HEK293 (cell line): Measurements from ENCODE around the gene SPTBN2.

Experiments
- CTCF ChIA-PET: fragments of 350-600 bp; formaldehyde crosslinking; extraction: SDS; loops from one replicate; lab custom pipeline; 2021; ENCODE audit warnings: antibody characterized with exemption; lab: Yijun Ruan, JAX
- POLR2A ChIA-PET: fragments of 300-600 bp; formaldehyde crosslinking; extraction: SDS; loops from one replicate; lab custom pipeline; 2020; ENCODE audit warnings: antibody characterized with exemption, inconsistent platforms; lab: Yijun Ruan, JAX
- H3K27ac ChIP-seq: fragments of 200-500 bp; sonication (Bioruptor generic); 2 replicates; pipeline ENCODE4 v1.5.1; 2014; ENCODE audit warnings: low read depth, low read length, control low read depth, inconsistent platforms; ENCODE audit errors: extremely low read depth
- H3K36me3 ChIP-seq, 2 experiments: fragments of 200-500 bp in 1 of 2; sonication (Bioruptor generic) in 1 of 2; 1 replicate in 1 of 2; 2 replicates in 1 of 2; pipeline ENCODE4 v1.5.1; 2014 to 2017; ENCODE audit warnings: inconsistent platforms in 2 of 2, low read length in 2 of 2; ENCODE audit not compliant: control insufficient read depth in 2 of 2, insufficient read depth in 1 of 2
- H3K4me1 ChIP-seq: fragments of 200-500 bp; sonication (Bioruptor generic); 2 replicates; pipeline ENCODE4 v1.5.1; 2014; ENCODE audit warnings: mild to moderate bottlenecking, low read length, inconsistent platforms; ENCODE audit not compliant: control insufficient read depth, insufficient read depth
- H3K4me3 ChIP-seq: 2 replicates; pipeline ENCODE4 v1.5.1; 2011; ENCODE audit warnings: low read depth, mild to moderate bottlenecking, control low read depth, low read length, moderate library complexity
- H3K9me3 ChIP-seq: fragments of 200-500 bp; sonication (Bioruptor generic); 2 replicates; pipeline ENCODE4 v1.5.1; 2014; ENCODE audit warnings: low read depth, low read length, inconsistent platforms; ENCODE audit not compliant: control insufficient read depth, insufficient read depth
- AEBP2 ChIP-seq: fragments of 450-650 bp; formaldehyde crosslinking; IDR thresholded peaks from 2 replicates; pipeline ENCODE4 v1.5.1; 2016; ENCODE audit warnings: missing biosample characterization, missing genetic modification characterization, borderline replicate concordance
- BCL11A ChIP-seq: fragments of 450-650 bp; formaldehyde crosslinking; IDR thresholded peaks from 2 replicates; pipeline ENCODE4 v1.5.1; 2016; ENCODE audit warnings: low read depth, missing biosample characterization, missing genetic modification characterization
- CTCF ChIP-seq: fragments of 450-650 bp; formaldehyde crosslinking; IDR thresholded peaks from 2 replicates; pipeline ENCODE4 v1.5.1; 2016; ENCODE audit warnings: missing biosample characterization, missing genetic modification characterization
- GLIS2 ChIP-seq: fragments of 450-650 bp; formaldehyde crosslinking; IDR thresholded peaks from 2 replicates; pipeline ENCODE4 v1.5.1; 2016; ENCODE audit warnings: missing biosample characterization, missing genetic modification characterization
- MZF1 ChIP-seq: fragments of 450-650 bp; formaldehyde crosslinking; IDR thresholded peaks from 2 replicates; pipeline ENCODE4 v1.5.1; 2017; ENCODE audit warnings: missing biosample characterization, missing genetic modification characterization, borderline replicate concordance
- SP2 ChIP-seq: fragments of 450-650 bp; formaldehyde crosslinking; IDR thresholded peaks from 2 replicates; pipeline ENCODE4 v1.5.1; 2016; ENCODE audit warnings: missing biosample characterization, missing genetic modification characterization
- ZBTB11 ChIP-seq: fragments of 450-650 bp; formaldehyde crosslinking; conservative IDR thresholded peaks from 2 replicates; pipeline ENCODE4 v1.5.1; 2016; ENCODE audit warnings: low read depth, missing biosample characterization, missing genetic modification characterization
- ZBTB17 ChIP-seq: fragments of 450-650 bp; formaldehyde crosslinking; IDR thresholded peaks from 2 replicates; pipeline ENCODE4 v1.5.1; 2016; ENCODE audit warnings: missing biosample characterization, missing genetic modification characterization
- ZBTB49 ChIP-seq: fragments of 450-650 bp; formaldehyde crosslinking; IDR thresholded peaks from 2 replicates; pipeline ENCODE4 v1.5.1; 2016; ENCODE audit warnings: missing biosample characterization, missing genetic modification characterization, low read depth
- ZNF184 ChIP-seq: fragments of 450-650 bp; IDR thresholded peaks from 2 replicates; pipeline ENCODE4 v1.5.1; 2018; ENCODE audit warnings: missing biosample characterization, mild to moderate bottlenecking, missing genetic modification characterization
- ZNF202 ChIP-seq: fragments of 450-650 bp; formaldehyde crosslinking; IDR thresholded peaks from 2 replicates; pipeline ENCODE4 v1.5.1; 2016; ENCODE audit warnings: missing biosample characterization, missing genetic modification characterization, borderline replicate concordance
- ZNF24 ChIP-seq: fragments of 450-650 bp; formaldehyde crosslinking; IDR thresholded peaks from 2 replicates; pipeline ENCODE4 v1.5.1; 2016; ENCODE audit warnings: missing biosample characterization, missing genetic modification characterization
- ZNF549 ChIP-seq: fragments of 450-650 bp; IDR thresholded peaks from 2 replicates; pipeline ENCODE4 v1.5.1; 2018; ENCODE audit warnings: missing biosample characterization, missing genetic modification characterization, mild to moderate bottlenecking, inconsistent platforms, moderate library complexity
- ZNF571 ChIP-seq: fragments of 450-650 bp; formaldehyde crosslinking; IDR thresholded peaks from 2 replicates; pipeline ENCODE4 v1.5.0; 2017; ENCODE audit warnings: missing biosample characterization, missing genetic modification characterization
- ZNF654 ChIP-seq: fragments of 450-650 bp; formaldehyde crosslinking; IDR thresholded peaks from 2 replicates; pipeline ENCODE4 v1.5.1; 2016; ENCODE audit warnings: low read depth, missing biosample characterization, missing genetic modification characterization
- ZNF76 ChIP-seq: fragments of 450-650 bp; formaldehyde crosslinking; IDR thresholded peaks from 2 replicates; pipeline ENCODE4; 2016; ENCODE audit warnings: low read depth, missing biosample characterization, missing genetic modification characterization, borderline replicate concordance
- ZNF830 ChIP-seq: fragments of 450-650 bp; IDR thresholded peaks from 2 replicates; pipeline ENCODE4 v1.5.0; 2018; ENCODE audit warnings: missing biosample characterization, missing genetic modification characterization, low read depth, mild to moderate bottlenecking, moderate library complexity

Gene SPTBN2

GRCh38 chr11:66739983-66740382 lies 11.0 kb upstream of the SPTBN2 start:
- CTCF ChIA-PET = interaction anchor here (0.7 kb wide), 1 partner anchor 97 kb away, joined by 4 read pairs; no protein-coding TSS in a partner anchor
- H3K4me3 ChIP-seq = no peak overlapping the region
- TF ChIP-seq SP2 (tag by site-specific recombination) (no peak), ZNF830 (tag by site-specific recombination) (no peak), ZNF571 (tag by site-specific recombination) (no peak), AEBP2 (no peak), ZNF184 (tag by site-specific recombination) (no peak), ZBTB49 (tag by site-specific recombination) (no peak), GLIS2 (tag by site-specific recombination) (no peak), MZF1 (tag by site-specific recombination) (no peak), ZNF76 (tag by site-specific recombination) (no peak), BCL11A (tag by site-specific recombination) (no peak), ZNF654 (tag by site-specific recombination) (no peak), ZBTB11 (tag by site-specific recombination) (no peak), CTCF (tag by site-specific recombination) (no peak), ZNF549 (tag by site-specific recombination) (no peak), ZBTB17 (tag by site-specific recombination) (no peak), ZNF202 (tag by site-specific recombination) (no peak), ZNF24 (tag by site-specific recombination) (no peak)
- H3K36me3 ChIP-seq = no peaks in the 10 kb centered on the region
- no peaks in the 10 kb centered on the region; the same call in 1 of the 2 replicates for H3K4me1 ChIP-seq
- H3K9me3 ChIP-seq = no peaks in the 10 kb centered on the region
- POLR2A ChIA-PET = no interaction called here
- no peak overlapping the region for H3K27ac ChIP-seq
